Gastroesophageal sphincter (tissue), 4 donors: Measurements from ENCODE around the gene BCL2. TPM values are rescaled to one million over a fixed set of nuclear protein-coding genes. Genes with fewer than 3 reads are reported as not detected.
A peak's percentile ranks its signal among the peaks of the same experiment; 100 is the strongest.

Source experiments
- ATAC-seq: fragments of 150-250 bp; one replicate; pipeline ENCODE4 v1.9.1; 2016; ENCODE audit warnings: mild to moderate bottlenecking, moderate library complexity
- H3K27ac ChIP-seq, 4 donors: fragments of 200-600 bp; sonication (generic) in 3 of 4; 1 replicate in 3 of 4; 2 replicates in 1 of 4; pipeline ENCODE4 v1.5.1; 2016 to 2019
- H3K27me3 ChIP-seq: fragments of 200-600 bp; sonication (generic); one replicate; pipeline ENCODE4 v1.5.1; 2019
- H3K36me3 ChIP-seq, 2 donors: fragments of 200-600 bp; sonication (generic); one replicate each; pipeline ENCODE4 v1.5.1; 2019; ENCODE audit warnings: control low read depth in 1 of 2
- H3K4me1 ChIP-seq, 3 donors: fragments of 200-600 bp; sonication (generic); 1 replicate in 2 of 3; 2 replicates in 1 of 3; pipeline ENCODE4 v1.5.1; 2016 to 2019; ENCODE audit warnings: control low read depth in 2 of 3
- H3K4me3 ChIP-seq, 2 donors: fragments of 200-600 bp; sonication (generic); one replicate each; pipeline ENCODE4 v1.5.1; 2019; ENCODE audit warnings: mild to moderate bottlenecking in 1 of 2, moderate library complexity in 1 of 2
- H3K9me3 ChIP-seq, 3 donors: fragments of 200-600 bp; sonication (generic); one replicate each; pipeline ENCODE4 v1.5.1; 2017 to 2019; ENCODE audit warnings: control low read depth in 2 of 3
- EP300 ChIP-seq: sonication (generic); formaldehyde crosslinking; IDR thresholded peaks from one replicate; pipeline ENCODE4 v1.6.1; 2017; ENCODE audit warnings: antibody characterized with exemption, mild to moderate bottlenecking
- POLR2A ChIP-seq, 2 donors: fragments of 450-650 bp; IDR thresholded peaks; one replicate each; pipeline ENCODE4 v1.6.1; 2017; ENCODE audit warnings: antibody characterized with exemption in 2 of 2, mild to moderate bottlenecking in 2 of 2, moderate library complexity in 1 of 2
- POLR2AphosphoS5 ChIP-seq: sonication (generic); formaldehyde crosslinking; IDR thresholded peaks from one replicate; pipeline ENCODE4 v1.6.1; 2017; ENCODE audit warnings: antibody characterized with exemption
- WGBS, 2 donors: methylation state at CpG; one replicate each; pipeline ENCODE4 v1.1.5; 2018; ENCODE audit warnings: low coverage in 1 of 2; 5-methylcytosine and 5-hydroxymethylcytosine counted together
- total RNA-seq, 4 donors: library from RNA; depleted of rRNA; stranded (reverse); fragments of >200 nt; gene quantifications; one replicate each; pipeline ENCODE4 v1.1.0, GENCODE V29; 2016
- TF ChIP-seq, protein P1 (sequence below), 4 experiments: fragments of 200-600 bp in 2 of 4; fragments of 450-650 bp in 2 of 4; sonication (generic) in 1 of 4; IDR thresholded peaks; one replicate each; pipeline ENCODE4 v1.5.1; 2017 to 2019; ENCODE audit warnings: antibody characterized with exemption in 4 of 4, mild to moderate bottlenecking in 2 of 4, moderate library complexity in 2 of 4

Gene BCL2
- total RNA-seq, 4 donors from 2014 or later = 31.2 to 41.7 (median 32.7) TPM

DNA sequence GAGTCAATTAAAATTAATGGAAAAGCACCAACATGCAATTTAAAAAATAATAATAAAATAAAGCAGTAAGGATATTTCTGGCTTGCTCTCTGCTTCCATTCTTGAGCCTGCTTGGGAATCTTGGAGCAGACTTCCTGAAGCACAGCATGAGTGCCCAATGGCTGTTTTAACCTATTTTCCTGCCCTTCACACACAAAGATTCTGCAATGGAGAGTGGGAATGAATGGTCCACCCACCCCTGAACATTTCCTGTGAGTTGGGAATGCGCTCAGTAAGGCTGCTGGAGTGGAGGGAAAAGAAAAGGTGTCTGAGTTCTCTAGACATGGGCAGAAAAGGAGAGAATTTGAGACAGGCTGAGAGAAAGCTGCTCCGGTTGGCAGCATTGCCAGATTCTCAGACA, 140.6 kb downstream of the BCL2 start:
- H3K4me1 ChIP-seq = peaks cover 0 to 77% (median 9%) of the 10 kb centered on the region in 3 donors
- 40 to 95% methylated on average over 1 to 2 of the region's 2 CpGs for WGBS, 2 donors
- H3K27ac ChIP-seq = peak overlapping the region in 1 of 4 donors; percentile 33

DNA sequence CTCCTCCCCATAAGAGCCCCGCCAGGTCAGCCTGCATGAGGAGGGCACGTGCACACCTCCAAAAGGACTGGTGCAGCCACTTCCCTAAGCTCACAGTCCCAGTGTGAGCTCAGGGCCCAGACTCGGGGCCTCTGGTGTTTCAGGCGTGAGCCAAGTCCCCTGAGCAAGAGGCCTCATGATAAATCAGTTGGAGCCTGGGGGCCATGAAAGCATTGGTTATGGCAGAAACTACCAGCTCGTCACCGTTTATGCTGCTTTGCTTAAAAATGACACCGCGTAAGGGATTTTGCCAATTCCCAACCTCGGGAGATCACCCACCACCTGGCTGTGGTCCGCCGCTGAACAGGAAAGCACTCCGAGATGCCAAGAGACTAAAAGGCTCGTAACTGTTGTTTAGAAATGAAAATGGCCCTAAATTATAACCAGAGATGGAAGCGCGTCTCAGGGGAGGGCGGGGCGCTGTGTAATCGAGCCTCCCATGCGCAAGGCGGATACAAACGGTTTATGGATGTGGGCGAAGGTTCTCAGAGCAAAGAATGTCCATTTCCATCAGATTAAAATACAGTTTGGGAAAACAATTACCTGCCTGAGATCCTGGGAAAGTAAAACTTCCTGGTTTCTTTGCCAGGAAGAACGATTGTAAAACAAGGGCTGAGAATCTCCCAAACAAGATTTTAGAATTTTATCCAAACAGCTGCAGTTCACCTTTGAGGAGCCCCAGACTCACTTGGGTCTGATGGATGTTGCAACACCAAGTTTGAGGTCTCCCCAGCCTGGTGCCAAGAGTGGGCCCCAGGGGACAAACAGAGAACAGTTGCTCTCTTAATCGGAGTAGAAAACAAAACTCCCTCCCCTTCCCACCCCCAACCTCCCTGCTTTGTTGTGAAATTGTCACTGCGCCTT, 141.4 kb downstream of the BCL2 start:
- Histone ChIP-seq H3K36me3 (no peaks in the 10 kb centered on the region), H3K27me3 (no peaks in the 10 kb centered on the region), H3K9me3 (no peaks in the 10 kb centered on the region), H3K4me1 (peaks cover 0 to 69% (median 9%) of the 10 kb centered on the region in 3 donors), H3K27ac (peak overlapping the region in 3 of 4 donors; percentile 15 to 37 (median 24)), H3K4me3 (no peak overlapping the region)
- WGBS, 2 donors = 66 to 80% methylated on average over 9 to 18 of the region's 25 CpGs
- TF ChIP-seq POLR2AphosphoS5 = peak; percentile 20
- TF ChIP-seq EP300 = no peak
- TF ChIP-seq, protein P1, sequence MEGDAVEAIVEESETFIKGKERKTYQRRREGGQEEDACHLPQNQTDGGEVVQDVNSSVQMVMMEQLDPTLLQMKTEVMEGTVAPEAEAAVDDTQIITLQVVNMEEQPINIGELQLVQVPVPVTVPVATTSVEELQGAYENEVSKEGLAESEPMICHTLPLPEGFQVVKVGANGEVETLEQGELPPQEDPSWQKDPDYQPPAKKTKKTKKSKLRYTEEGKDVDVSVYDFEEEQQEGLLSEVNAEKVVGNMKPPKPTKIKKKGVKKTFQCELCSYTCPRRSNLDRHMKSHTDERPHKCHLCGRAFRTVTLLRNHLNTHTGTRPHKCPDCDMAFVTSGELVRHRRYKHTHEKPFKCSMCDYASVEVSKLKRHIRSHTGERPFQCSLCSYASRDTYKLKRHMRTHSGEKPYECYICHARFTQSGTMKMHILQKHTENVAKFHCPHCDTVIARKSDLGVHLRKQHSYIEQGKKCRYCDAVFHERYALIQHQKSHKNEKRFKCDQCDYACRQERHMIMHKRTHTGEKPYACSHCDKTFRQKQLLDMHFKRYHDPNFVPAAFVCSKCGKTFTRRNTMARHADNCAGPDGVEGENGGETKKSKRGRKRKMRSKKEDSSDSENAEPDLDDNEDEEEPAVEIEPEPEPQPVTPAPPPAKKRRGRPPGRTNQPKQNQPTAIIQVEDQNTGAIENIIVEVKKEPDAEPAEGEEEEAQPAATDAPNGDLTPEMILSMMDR (IDR thresholded peaks at IDR 0.05) = no peak
- TF ChIP-seq POLR2A (IDR thresholded peaks at IDR 0.05) = no peak
- peak; percentile 84 for ATAC-seq

More for the DNA sequence above, 140.6 kb downstream of the BCL2 start:
- Histone ChIP-seq H3K36me3 (no peaks in the 10 kb centered on the region), H3K9me3 (no peaks in the 10 kb centered on the region), H3K4me3 (no peak overlapping the region), H3K27me3 (no peaks in the 10 kb centered on the region)
- TF ChIP-seq, protein P1 (IDR thresholded peaks at IDR 0.05) = no peak
- no peak for TF ChIP-seq EP300
- TF ChIP-seq POLR2AphosphoS5 = no peak
- no peak for TF ChIP-seq POLR2A (IDR thresholded peaks at IDR 0.05)
- no peak for ATAC-seq

DNA sequence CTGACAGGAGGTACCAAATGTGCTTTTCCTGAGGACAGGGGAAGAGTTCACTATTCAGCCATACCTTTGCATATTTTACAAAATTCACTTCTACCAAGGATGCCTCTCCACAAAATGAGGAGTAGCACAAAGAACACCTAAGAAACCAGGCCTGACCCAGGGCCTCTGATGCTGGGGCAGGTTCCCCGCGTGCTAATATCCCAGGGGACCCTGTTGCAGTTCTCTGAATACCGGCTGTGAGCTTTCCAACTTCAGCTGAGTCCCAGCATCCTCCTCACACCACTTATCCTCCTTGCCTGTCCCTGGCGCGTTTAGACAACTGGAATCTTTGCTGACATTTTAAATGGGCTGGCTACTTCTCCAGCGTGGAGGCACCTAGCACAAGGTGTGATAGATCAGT, 142.3 kb downstream of the BCL2 start:
- Histone ChIP-seq H3K4me1 (peaks cover 0 to 60% (median 7%) of the 10 kb centered on the region in 3 donors), H3K27ac (no peak overlapping the region), H3K9me3 (no peaks in the 10 kb centered on the region), H3K36me3 (no peaks in the 10 kb centered on the region), H3K27me3 (no peaks in the 10 kb centered on the region), H3K4me3 (no peak overlapping the region)
- no peak for TF ChIP-seq EP300
- TF ChIP-seq POLR2AphosphoS5 = no peak
- TF ChIP-seq, protein P1 (IDR thresholded peaks at IDR 0.05) = no peak
- TF ChIP-seq POLR2A (IDR thresholded peaks at IDR 0.05) = no peak
- no peak for ATAC-seq
- 93 to 100% methylated on average over 3 to 5 of the region's 6 CpGs for WGBS, 2 donors

DNA sequence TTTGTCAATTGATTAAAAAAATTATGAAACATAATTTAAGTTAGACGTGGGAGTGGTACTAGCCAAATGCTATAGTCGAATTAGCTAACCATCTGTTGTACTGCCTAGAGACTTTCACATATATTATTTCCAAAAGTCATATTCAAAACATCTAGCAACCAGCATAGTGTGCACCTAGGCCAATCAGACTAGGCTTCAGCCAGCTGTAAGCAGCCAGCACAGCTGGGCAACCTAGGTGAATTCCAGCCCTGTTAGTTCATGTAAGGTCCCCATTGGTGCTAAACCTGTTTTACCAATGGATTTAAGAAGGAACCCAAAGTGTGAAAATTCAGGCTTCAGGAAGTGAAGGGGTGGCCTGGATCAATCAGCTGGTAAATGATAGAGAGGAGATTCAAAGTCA, 144.3 kb downstream of the BCL2 start:
- Histone ChIP-seq H3K4me1 (peaks cover 0 to 40% (median 6%) of the 10 kb centered on the region in 3 donors), H3K36me3 (no peaks in the 10 kb centered on the region), H3K9me3 (no peaks in the 10 kb centered on the region), H3K27me3 (no peaks in the 10 kb centered on the region), H3K4me3 (no peak overlapping the region), H3K27ac (no peak overlapping the region)
- ATAC-seq = no peak
- TF ChIP-seq POLR2A (IDR thresholded peaks at IDR 0.05) (no peak), EP300 (no peak), POLR2AphosphoS5 (no peak)
- TF ChIP-seq, protein P1 (IDR thresholded peaks at IDR 0.05) = no peak
- 86% methylated on average over 2 of the region's 2 CpGs for WGBS, 2 donors
